HG03066 (cell line): ENCODE results near the gene RIN2.

Experiments
- ATAC-seq: cut with Tn5 transposase; IDR thresholded peaks from one replicate; pipeline ENCODE4 v1.9.1; 2021; ENCODE audit warnings: low read depth; ENCODE audit not compliant: unreplicated experiment

The RIN2 gene

DNA sequence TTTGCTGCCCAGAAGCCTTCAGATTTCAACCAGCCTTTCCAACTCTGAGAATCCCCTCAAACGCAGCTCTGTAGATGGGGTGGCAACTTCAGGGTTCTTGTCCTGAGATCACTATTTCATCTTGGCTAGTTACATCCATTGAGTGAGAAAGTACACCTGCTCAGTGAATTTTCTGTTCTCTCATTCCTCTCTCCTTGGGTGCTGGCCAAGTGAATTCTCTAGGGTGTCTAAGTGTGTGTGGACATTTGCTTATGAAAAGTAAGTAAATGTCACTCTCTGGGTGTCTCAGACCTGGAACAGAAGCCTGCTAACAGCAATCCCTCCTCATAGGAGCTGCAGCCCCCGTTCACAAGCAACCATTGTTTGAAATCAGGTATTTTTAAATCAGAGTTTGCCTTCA, 3.8 kb downstream of the RIN2 start:
- no peak for ATAC-seq

GRCh38 chr20:19764207-19764606, 6.1 kb downstream of the RIN2 start:
- ATAC-seq: no peak

GRCh38 chr20:19765266-19765665, 7.2 kb downstream of the RIN2 start:
- ATAC-seq: no peak

DNA sequence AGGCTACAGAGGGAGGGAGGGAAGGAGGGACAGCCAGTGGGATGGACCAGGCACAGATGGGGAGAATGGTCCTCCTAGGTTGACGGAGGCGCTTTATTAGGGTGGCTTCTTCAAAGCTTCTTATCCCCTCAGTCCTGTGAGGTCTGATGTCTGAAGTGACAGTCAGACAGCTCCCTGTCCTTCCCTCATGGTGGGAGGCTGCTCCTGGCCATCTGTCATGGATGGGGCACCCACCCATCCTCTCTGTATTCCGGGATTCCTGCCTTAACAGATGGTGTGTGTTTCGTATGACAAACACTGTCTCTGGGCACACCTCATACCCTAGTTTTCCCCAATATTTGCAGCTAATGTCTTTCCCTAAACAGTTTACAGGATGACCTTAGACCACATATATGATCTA, 7.9 kb downstream of the RIN2 start:
- ATAC-seq: no peak

DNA sequence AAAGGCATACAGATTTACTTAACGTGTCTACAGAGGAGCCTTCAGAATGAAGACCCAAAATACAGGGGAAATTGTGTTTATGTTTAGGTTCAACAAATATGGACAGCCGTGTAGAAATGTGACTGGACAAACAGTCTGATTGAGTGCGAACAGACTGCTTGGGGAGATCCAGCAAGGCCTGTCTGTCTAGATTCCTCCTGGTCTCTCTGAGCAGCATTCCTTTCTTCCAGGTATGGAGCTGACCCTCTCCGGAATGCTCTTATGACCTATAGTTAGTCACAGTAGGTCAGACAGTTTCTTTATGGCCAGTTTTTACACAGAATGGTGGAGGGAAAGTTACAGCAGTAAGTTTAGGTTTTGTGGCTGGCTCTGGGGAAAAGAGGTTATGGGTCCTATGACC, 9.0 kb downstream of the RIN2 start:
- no peak for ATAC-seq

- no peak for ATAC-seq
These were observed 10.3 kb downstream of the RIN2 start for GRCh38 chr20:19768325-19768842.

- no peak for ATAC-seq
These were observed 11.4 kb downstream of the RIN2 start for GRCh38 chr20:19769507-19769906.

DNA sequence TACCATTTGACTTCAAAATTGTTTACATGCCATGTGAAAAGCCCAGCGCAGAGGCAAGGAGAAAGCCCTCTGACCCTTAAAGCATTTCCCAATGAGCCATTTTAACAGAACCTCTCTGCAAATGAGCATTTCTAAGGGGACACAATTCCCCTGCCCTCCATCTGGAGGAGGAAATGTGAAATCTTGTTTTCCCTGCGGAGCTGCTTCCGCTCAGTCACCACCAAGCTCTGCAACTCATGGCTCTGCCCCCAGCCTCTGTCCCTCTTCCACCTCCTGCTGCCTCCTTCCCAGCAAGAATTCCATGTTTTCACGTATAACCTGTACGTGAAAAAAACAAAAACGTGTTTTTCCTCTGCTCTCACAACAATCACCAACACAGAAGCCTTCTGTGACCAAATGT, 12.3 kb downstream of the RIN2 start:
- no peak for ATAC-seq

- ATAC-seq: no peak
These were observed 13.0 kb downstream of the RIN2 start for GRCh38 chr20:19771031-19771430.

DNA sequence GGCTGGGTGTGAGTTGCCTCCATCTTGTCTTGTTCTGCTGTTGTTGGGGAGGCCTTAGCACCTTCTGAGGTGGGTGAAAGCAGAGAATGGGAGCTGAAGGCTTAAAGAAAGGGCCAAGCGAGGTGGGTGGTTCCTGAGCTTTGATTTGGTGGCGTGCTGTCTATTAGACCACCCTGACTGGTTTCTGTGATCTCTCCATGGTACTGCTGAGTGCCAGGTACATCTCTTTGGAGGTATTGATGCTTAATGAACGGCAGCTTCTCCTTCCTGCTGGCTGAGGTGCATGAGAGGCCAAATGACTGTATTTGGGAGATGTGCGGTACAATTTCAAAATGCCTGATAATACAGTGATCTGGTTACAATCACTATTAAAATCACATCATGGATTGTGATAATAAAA, 15.4 kb downstream of the RIN2 start:
- ATAC-seq: no peak

DNA sequence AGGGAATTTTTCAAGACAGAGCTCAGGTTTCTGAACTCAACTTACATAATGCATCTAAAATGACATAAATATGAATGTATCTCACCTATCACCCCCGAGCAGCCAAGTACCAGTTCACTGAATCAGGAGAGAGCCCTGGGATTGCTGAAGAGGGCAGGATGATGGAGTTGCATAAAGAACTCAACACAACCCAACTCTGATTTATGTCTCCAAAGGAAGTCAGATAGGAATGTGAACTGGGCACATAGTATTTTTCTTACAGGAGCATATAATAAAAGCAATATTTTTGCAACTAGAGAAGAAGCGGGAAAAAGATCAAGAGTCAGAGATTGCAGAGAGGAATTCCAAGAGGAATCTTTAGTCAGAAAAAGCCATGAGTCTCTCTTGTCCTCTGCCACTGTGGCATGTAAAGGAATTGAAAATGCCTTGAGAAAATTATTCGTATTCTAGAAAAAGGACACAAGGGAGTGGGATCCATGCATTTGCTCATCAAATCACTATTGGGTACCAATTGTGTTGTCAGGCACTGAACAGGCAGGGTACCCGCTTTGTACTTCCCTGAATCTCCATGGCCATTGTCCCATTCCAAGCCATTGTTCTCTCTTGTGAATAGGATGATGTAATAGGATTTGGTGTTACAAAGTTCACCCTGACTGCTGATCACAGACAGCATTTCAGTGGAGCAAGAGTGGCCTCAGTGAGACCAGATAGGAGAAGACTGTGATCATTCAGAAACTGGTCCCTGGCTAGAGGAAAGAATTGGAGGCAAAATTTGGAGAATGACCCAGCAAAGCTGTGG, 16.3 kb downstream of the RIN2 start:
- no peak for ATAC-seq

- no peak for ATAC-seq
These were observed 17.5 kb downstream of the RIN2 start for GRCh38 chr20:19775353-19776253.

GRCh38 chr20:19777315-19777714, 19.3 kb downstream of the RIN2 start:
- no peak for ATAC-seq

GRCh38 chr20:19777981-19778380, 19.9 kb downstream of the RIN2 start:
- ATAC-seq: no peak

- ATAC-seq: no peak
These were observed 20.3 kb downstream of the RIN2 start for GRCh38 chr20:19778404-19778803.

DNA sequence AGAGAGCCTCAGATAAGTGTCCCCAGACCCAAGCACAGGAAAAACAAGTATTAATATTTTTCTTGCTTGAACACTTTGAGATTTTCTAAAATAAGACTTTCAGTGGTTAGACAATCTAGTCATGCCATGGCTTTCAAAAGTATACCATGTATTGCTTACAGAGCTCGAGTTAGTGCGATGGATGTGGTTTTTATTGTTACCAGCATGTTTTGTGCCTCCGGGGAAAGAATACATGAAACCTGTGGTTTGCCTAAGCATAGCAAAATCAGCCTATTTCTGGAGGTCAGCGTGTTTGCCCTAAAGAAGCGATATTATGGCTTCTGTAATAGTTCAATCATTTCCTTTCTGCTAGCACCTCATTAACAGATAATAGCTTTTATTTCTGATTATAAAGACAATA, 21.6 kb downstream of the RIN2 start:
- no peak for ATAC-seq

- ATAC-seq: no peak
These were observed 22.2 kb downstream of the RIN2 start for GRCh38 chr20:19780261-19780660.

- ATAC-seq: no peak
These were observed 23.2 kb downstream of the RIN2 start for GRCh38 chr20:19781235-19781634.

- no peak for ATAC-seq
These were observed 24.6 kb downstream of the RIN2 start for GRCh38 chr20:19782669-19783068.

- ATAC-seq: no peak
These were observed 25.9 kb downstream of the RIN2 start for GRCh38 chr20:19783966-19784401.

GRCh38 chr20:19784511-19785172, 26.6 kb downstream of the RIN2 start:
- no peak for ATAC-seq
